ENCODE measurements around the gene CENPT. TPM values are rescaled to one million over a fixed set of nuclear protein-coding genes. Genes with fewer than 3 reads are reported as not detected.
A peak's percentile ranks its signal among the peaks of the same experiment; 100 is the strongest.

CENPT gene
- total and polyA plus RNA-seq, 2 of the 13 experiments (the other 11 are each of a cell fraction or from before 2014, with no cell fraction given), result 40.9 to 43.3 TPM

DNA sequence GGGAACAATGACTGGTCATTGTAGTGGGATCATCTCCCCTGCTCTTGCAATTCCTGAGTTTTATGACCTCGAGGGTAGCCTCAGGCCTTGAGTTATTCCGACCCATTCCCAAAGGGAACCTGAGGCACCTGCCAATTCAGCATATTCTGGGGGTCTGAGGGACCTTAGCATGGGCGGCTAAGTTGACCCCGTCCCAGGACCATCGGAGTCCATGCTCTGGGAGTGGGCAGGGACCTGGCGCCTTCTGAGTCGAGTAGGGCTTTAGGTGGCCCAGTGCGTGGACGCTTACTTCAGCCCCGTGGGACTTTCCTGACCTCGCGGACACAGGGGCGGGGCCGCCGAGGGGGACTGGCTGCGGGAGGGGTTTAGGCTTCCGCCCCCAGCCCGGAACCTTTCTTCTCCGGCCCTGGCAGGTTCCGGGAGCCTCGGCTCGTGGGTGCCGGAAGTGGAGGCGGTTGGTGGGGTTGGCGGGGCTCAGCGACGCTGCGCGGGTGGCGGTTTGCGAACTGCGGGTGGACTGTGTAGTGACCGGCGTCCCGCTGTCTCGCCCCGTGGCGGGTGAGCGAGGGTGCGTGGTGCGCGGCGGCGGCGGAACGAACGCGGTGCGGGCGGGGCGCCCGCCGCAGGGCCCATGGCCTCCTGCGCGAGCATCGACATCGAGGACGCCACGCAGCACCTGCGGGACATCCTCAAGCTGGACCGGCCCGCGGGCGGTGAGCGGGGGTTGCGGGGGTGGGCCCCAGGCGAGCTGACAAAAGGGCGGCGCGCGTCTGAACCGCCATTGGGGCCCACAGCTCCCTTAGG lies 25.3 kb upstream of the CENPT start, which contains the start of gene EDC4 (continued):
- TF ChIP-seq, protein P1, sequence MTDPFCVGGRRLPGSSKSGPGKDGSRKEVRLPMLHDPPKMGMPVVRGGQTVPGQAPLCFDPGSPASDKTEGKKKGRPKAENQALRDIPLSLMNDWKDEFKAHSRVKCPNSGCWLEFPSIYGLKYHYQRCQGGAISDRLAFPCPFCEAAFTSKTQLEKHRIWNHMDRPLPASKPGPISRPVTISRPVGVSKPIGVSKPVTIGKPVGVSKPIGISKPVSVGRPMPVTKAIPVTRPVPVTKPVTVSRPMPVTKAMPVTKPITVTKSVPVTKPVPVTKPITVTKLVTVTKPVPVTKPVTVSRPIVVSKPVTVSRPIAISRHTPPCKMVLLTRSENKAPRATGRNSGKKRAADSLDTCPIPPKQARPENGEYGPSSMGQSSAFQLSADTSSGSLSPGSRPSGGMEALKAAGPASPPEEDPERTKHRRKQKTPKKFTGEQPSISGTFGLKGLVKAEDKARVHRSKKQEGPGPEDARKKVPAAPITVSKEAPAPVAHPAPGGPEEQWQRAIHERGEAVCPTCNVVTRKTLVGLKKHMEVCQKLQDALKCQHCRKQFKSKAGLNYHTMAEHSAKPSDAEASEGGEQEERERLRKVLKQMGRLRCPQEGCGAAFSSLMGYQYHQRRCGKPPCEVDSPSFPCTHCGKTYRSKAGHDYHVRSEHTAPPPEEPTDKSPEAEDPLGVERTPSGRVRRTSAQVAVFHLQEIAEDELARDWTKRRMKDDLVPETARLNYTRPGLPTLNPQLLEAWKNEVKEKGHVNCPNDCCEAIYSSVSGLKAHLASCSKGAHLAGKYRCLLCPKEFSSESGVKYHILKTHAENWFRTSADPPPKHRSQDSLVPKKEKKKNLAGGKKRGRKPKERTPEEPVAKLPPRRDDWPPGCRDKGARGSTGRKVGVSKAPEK (CRISPR knock-in tag; IDR thresholded peaks at IDR 0.05; ENCODE audit: borderline replicate concordance), result no peak
- TF ChIP-seq, protein P2, sequence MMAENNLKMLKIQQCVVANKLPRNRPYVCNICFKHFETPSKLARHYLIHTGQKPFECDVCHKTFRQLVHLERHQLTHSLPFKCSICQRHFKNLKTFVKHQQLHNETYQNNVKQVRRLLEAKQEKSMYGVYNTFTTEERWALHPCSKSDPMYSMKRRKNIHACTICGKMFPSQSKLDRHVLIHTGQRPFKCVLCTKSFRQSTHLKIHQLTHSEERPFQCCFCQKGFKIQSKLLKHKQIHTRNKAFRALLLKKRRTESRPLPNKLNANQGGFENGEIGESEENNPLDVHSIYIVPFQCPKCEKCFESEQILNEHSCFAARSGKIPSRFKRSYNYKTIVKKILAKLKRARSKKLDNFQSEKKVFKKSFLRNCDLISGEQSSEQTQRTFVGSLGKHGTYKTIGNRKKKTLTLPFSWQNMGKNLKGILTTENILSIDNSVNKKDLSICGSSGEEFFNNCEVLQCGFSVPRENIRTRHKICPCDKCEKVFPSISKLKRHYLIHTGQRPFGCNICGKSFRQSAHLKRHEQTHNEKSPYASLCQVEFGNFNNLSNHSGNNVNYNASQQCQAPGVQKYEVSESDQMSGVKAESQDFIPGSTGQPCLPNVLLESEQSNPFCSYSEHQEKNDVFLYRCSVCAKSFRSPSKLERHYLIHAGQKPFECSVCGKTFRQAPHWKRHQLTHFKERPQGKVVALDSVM (CRISPR knock-in tag; IDR thresholded peaks at IDR 0.05), result peak; percentile 74
- TF ChIP-seq, protein P3, sequence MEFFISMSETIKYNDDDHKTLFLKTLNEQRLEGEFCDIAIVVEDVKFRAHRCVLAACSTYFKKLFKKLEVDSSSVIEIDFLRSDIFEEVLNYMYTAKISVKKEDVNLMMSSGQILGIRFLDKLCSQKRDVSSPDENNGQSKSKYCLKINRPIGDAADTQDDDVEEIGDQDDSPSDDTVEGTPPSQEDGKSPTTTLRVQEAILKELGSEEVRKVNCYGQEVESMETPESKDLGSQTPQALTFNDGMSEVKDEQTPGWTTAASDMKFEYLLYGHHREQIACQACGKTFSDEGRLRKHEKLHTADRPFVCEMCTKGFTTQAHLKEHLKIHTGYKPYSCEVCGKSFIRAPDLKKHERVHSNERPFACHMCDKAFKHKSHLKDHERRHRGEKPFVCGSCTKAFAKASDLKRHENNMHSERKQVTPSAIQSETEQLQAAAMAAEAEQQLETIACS (CRISPR knock-in tag; IDR thresholded peaks at IDR 0.05), result no peak
- TF ChIP-seq GLI4 (CRISPR knock-in tag; IDR thresholded peaks at IDR 0.05; ENCODE audit: borderline replicate concordance) (peak; percentile 79; the same call in 1 of the 2 replicates), ZNF205 (CRISPR knock-in tag; IDR thresholded peaks at IDR 0.05) (peak; percentile 86), MAFK (conservative IDR thresholded peaks at IDR 0.05 in 1 of 2, IDR thresholded peaks at IDR 0.05 in 1 of 2; ENCODE audit: low read length in 2 of 2) (peak; percentile 54 to 81), AHR (CRISPR knock-in tag; IDR thresholded peaks at IDR 0.05) (0 out of 2 replicates have a peak, but pooled peaks have one; percentile 38), ZNF75D (CRISPR knock-in tag; IDR thresholded peaks at IDR 0.05; ENCODE audit: borderline replicate concordance) (no peak), BORCS8-MEF2B (CRISPR knock-in tag; IDR thresholded peaks at IDR 0.05) (peak; percentile 89)
- TF ChIP-seq, protein P4, sequence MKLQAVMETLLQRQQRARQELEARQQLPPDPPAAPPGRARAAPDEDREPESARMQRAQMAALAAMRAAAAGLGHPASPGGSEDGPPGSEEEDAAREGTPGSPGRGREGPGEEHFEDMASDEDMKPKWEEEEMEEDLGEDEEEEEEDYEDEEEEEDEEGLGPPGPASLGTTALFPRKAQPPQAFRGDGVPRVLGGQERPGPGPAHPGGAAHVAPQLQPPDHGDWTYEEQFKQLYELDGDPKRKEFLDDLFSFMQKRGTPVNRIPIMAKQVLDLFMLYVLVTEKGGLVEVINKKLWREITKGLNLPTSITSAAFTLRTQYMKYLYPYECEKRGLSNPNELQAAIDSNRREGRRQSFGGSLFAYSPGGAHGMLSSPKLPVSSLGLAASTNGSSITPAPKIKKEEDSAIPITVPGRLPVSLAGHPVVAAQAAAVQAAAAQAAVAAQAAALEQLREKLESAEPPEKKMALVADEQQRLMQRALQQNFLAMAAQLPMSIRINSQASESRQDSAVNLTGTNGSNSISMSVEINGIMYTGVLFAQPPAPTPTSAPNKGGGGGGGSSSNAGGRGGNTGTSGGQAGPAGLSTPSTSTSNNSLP (IDR thresholded peaks at IDR 0.05; ENCODE audit: low read depth, low read length), result no peak
- TF ChIP-seq, protein P5, sequence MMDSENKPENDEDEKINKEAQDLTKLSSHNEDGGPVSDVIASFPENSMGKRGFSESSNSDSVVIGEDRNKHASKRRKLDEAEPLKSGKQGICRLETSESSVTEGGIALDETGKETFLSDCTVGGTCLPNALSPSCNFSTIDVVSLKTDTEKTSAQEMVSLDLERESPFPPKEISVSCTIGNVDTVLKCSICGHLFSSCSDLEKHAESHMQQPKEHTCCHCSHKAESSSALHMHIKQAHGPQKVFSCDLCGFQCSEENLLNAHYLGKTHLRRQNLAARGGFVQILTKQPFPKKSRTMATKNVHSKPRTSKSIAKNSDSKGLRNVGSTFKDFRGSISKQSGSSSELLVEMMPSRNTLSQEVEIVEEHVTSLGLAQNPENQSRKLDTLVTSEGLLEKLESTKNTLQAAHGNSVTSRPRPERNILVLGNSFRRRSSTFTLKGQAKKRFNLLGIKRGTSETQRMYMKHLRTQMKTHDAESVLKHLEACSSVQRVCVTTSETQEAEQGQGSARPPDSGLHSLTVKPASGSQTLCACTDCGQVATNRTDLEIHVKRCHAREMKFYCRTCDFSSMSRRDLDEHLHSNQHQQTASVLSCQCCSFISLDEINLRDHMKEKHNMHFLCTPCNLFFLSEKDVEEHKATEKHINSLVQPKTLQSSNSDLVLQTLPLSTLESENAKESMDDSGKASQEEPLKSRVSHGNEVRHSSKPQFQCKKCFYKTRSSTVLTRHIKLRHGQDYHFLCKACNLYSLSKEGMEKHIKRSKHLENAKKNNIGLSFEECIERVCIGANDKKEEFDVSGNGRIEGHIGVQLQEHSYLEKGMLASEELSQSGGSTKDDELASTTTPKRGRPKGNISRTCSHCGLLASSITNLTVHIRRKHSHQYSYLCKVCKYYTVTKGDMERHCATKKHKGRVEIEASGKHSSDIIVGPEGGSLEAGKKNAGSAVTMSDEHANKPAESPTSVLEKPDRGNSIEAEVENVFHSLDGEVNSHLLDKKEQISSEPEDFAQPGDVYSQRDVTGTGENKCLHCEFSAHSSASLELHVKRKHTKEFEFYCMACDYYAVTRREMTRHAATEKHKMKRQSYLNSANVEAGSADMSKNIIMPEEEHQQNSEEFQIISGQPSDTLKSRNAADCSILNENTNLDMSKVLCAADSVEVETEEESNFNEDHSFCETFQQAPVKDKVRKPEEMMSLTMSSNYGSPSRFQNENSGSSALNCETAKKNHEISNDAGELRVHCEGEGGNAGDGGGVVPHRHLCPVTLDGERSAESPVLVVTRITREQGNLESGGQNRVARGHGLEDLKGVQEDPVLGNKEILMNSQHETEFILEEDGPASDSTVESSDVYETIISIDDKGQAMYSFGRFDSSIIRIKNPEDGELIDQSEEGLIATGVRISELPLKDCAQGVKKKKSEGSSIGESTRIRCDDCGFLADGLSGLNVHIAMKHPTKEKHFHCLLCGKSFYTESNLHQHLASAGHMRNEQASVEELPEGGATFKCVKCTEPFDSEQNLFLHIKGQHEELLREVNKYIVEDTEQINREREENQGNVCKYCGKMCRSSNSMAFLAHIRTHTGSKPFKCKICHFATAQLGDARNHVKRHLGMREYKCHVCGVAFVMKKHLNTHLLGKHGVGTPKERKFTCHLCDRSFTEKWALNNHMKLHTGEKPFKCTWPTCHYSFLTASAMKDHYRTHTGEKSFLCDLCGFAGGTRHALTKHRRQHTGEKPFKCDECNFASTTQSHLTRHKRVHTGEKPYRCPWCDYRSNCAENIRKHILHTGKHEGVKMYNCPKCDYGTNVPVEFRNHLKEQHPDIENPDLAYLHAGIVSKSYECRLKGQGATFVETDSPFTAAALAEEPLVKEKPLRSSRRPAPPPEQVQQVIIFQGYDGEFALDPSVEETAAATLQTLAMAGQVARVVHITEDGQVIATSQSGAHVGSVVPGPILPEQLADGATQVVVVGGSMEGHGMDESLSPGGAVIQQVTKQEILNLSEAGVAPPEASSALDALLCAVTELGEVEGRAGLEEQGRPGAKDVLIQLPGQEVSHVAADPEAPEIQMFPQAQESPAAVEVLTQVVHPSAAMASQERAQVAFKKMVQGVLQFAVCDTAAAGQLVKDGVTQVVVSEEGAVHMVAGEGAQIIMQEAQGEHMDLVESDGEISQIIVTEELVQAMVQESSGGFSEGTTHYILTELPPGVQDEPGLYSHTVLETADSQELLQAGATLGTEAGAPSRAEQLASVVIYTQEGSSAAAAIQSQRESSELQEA (CRISPR knock-in tag; IDR thresholded peaks at IDR 0.05; ENCODE audit: not compliant biosample characterization), result peak; percentile 81
